Measurements from ENCODE around the gene RADIL.

The RADIL gene

DNA sequence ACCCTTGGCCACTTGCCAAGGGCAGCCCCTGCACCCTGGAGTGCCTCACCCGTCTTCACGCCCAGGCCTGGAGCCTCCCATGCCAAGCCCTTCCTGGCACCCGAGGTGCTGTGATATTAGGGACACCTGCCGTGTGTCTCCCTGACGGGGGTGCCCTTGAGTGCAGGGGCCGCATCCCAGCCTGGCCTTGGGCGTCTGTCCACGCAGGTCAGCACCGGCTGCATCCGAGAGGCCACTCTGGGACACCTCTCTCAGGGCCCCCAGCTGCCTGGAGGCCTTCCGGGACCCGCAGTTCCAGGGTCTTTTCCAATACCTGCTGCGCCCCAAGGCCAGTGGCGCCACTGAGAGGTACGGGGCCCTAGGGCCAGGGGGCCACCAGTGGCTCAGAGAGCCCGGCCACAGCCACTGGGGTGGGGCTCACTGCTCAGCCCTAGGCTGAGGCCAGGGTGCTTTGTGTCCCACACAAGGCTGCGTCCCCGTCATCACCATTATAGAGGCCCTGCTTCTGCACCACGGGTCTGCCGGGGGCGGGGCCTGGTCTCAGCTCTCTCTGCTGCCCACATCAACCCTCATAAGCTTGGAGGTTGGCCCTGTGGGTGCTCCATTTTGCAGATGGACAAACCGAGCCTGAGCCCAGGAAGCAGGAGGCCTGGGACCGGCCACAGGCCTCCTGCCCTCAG, 95.4 kb downstream of the RADIL start:
- Histone ChIP-seq H3K27ac (ENCODE audit: insufficient read depth, low read length, poor library complexity, severe bottlenecking) (no peak overlapping the region), H3K9me3 (ENCODE audit: control insufficient read depth, low read length) (no peaks in the 10 kb centered on the region), H3K4me3 (ENCODE audit: insufficient read depth, low read depth, low read length, poor library complexity, severe bottlenecking) (no peak overlapping the region), H3K4me1 (ENCODE audit: control insufficient read depth, insufficient read depth, low read length, poor library complexity, severe bottlenecking) (peaks cover 9% of the 10 kb centered on the region), H3K36me3 (ENCODE audit: control insufficient read depth, insufficient read depth, low read length) (peaks cover 84% of the 10 kb centered on the region), H3K27me3 (replicated peaks; ENCODE audit: control insufficient read depth, insufficient read depth, low read length, poor library complexity, severe bottlenecking) (no peaks in the 10 kb centered on the region)
- DNase-seq, result no peak

DNA sequence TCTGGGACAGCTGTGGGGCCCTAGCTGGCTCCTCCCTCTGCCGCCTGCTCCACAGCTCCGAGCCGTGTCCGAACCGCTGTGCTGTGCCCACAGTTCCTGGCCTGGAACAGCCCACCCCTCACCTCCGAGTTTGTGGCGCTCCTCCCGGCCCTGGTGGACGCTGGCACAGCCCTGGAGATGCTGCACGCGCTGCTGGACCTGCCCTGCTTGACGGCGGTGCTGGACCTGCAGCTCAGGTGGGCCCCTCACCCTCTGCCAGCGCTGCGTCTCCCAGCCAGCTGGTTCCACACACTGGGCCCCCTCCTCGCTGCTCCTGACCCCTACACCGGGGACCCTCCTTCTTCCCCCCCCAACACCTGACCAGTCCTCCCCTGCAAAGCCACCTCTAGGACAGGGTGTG, 96.0 kb downstream of the RADIL start:
- peaks cover 89% of the 10 kb centered on the region for H3K36me3 ChIP-seq (ENCODE audit: control insufficient read depth, insufficient read depth, low read length)
- H3K27me3 ChIP-seq (replicated peaks; ENCODE audit: control insufficient read depth, insufficient read depth, low read length, poor library complexity, severe bottlenecking), result no peaks in the 10 kb centered on the region
- H3K27ac ChIP-seq (ENCODE audit: insufficient read depth, low read length, poor library complexity, severe bottlenecking), result no peak overlapping the region
- DNase-seq, result no peak
- H3K4me3 ChIP-seq (ENCODE audit: insufficient read depth, low read depth, low read length, poor library complexity, severe bottlenecking), result no peak overlapping the region
- H3K9me3 ChIP-seq (ENCODE audit: control insufficient read depth, low read length), result no peaks in the 10 kb centered on the region
- H3K4me1 ChIP-seq (ENCODE audit: control insufficient read depth, insufficient read depth, low read length, poor library complexity, severe bottlenecking), result peaks cover 5% of the 10 kb centered on the region

DNA sequence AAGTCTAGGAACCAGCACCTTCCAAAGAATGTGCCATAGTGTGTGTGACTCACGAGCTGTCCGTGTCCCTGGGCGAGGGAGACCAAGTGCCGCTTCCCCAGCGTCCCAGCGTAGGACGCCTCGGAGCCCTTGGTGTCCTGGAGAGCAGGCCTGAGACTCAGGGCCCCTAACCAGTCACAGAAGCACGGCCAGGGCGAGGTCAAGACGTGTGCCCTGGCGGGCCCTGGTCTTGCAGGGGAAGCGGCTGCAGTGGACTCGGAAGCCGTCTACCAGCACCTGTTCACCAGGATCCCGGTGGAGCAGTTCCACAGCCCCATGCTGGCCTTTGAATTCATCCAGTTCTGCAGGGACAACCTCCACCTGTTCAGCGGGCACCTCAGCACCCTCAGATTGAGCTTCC, 97.5 kb downstream of the RADIL start:
- no peaks in the 10 kb centered on the region for H3K4me1 ChIP-seq (ENCODE audit: control insufficient read depth, insufficient read depth, low read length, poor library complexity, severe bottlenecking)
- peaks cover 98% of the 10 kb centered on the region for H3K36me3 ChIP-seq (ENCODE audit: control insufficient read depth, insufficient read depth, low read length)
- H3K27ac ChIP-seq (ENCODE audit: insufficient read depth, low read length, poor library complexity, severe bottlenecking), result no peak overlapping the region
- no peaks in the 10 kb centered on the region for H3K9me3 ChIP-seq (ENCODE audit: control insufficient read depth, low read length)
- H3K27me3 ChIP-seq (replicated peaks; ENCODE audit: control insufficient read depth, insufficient read depth, low read length, poor library complexity, severe bottlenecking), result no peaks in the 10 kb centered on the region
- H3K4me3 ChIP-seq (ENCODE audit: insufficient read depth, low read depth, low read length, poor library complexity, severe bottlenecking), result no peak overlapping the region
- no peak for DNase-seq

DNA sequence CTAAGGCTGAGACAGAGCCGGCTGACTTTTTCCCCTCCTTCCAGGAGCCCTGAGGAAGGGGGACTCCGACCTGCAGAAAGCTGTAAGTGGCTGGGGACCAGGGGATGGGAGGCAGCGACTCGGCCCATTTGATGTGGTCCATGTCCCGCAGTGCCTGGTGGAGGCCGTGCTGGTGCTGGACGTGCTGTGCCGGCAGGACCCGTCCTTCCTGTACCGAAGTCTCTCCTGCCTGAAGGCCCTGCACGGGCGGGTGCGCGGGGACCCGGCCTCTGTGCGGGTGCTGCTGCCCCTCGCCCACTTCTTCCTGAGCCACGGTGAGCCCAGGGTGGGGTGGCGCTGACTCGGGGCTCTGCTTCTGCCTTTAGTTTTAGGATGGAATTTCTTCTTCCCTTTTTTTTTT, 98.1 kb downstream of the RADIL start:
- Histone ChIP-seq H3K36me3 (ENCODE audit: control insufficient read depth, insufficient read depth, low read length) (peaks cover 96% of the 10 kb centered on the region), H3K4me1 (ENCODE audit: control insufficient read depth, insufficient read depth, low read length, poor library complexity, severe bottlenecking) (no peaks in the 10 kb centered on the region)

GRCh38 chr7:4784799-4785198, 98.7 kb downstream of the RADIL start:
- H3K4me3 ChIP-seq (ENCODE audit: insufficient read depth, low read depth, low read length, poor library complexity, severe bottlenecking), result no peak overlapping the region
- H3K36me3 ChIP-seq (ENCODE audit: control insufficient read depth, insufficient read depth, low read length), result peaks cover 90% of the 10 kb centered on the region
- H3K27me3 ChIP-seq (replicated peaks; ENCODE audit: control insufficient read depth, insufficient read depth, low read length, poor library complexity, severe bottlenecking), result no peaks in the 10 kb centered on the region
- no peak overlapping the region for H3K27ac ChIP-seq (ENCODE audit: insufficient read depth, low read length, poor library complexity, severe bottlenecking)
- no peak for DNase-seq
- no peaks in the 10 kb centered on the region for H3K4me1 ChIP-seq (ENCODE audit: control insufficient read depth, insufficient read depth, low read length, poor library complexity, severe bottlenecking)
- H3K9me3 ChIP-seq (ENCODE audit: control insufficient read depth, low read length), result no peaks in the 10 kb centered on the region

More for the DNA sequence above, 98.1 kb downstream of the RADIL start:
- DNase-seq, result no peak
- Histone ChIP-seq H3K9me3 (ENCODE audit: control insufficient read depth, low read length) (no peaks in the 10 kb centered on the region), H3K27ac (ENCODE audit: insufficient read depth, low read length, poor library complexity, severe bottlenecking) (no peak overlapping the region), H3K4me3 (ENCODE audit: insufficient read depth, low read depth, low read length, poor library complexity, severe bottlenecking) (no peak overlapping the region), H3K27me3 (replicated peaks; ENCODE audit: control insufficient read depth, insufficient read depth, low read length, poor library complexity, severe bottlenecking) (no peaks in the 10 kb centered on the region)

- Histone ChIP-seq H3K36me3 (ENCODE audit: control insufficient read depth, insufficient read depth, low read length) (peaks cover 82% of the 10 kb centered on the region), H3K27ac (ENCODE audit: insufficient read depth, low read length, poor library complexity, severe bottlenecking) (no peak overlapping the region), H3K27me3 (replicated peaks; ENCODE audit: control insufficient read depth, insufficient read depth, low read length, poor library complexity, severe bottlenecking) (no peaks in the 10 kb centered on the region), H3K9me3 (ENCODE audit: control insufficient read depth, low read length) (no peaks in the 10 kb centered on the region), H3K4me1 (ENCODE audit: control insufficient read depth, insufficient read depth, low read length, poor library complexity, severe bottlenecking) (no peaks in the 10 kb centered on the region), H3K4me3 (ENCODE audit: insufficient read depth, low read depth, low read length, poor library complexity, severe bottlenecking) (no peak overlapping the region)
- no peak for DNase-seq
Measured at GRCh38 chr7:4783762-4784351, 99.7 kb downstream of the RADIL start.

DNA sequence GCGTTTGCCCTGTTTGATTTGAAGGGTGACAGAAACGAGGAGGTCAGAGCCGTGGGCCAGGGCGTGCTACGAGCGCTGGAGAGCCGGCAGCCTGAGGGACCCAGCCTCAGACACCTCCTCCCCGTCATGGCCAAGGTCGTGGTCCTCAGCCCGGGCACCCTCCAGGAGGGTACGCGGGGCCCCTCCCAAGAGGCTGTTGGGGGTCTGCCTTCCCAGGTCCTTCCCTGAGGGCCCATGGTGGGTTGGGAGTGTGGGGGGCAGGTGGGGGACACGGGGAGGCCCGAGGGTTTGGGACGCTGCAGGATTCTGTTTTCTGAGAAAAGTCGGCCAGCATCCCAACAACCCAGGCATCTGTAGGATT, 100.2 kb downstream of the RADIL start:
- no peak for DNase-seq

DNA sequence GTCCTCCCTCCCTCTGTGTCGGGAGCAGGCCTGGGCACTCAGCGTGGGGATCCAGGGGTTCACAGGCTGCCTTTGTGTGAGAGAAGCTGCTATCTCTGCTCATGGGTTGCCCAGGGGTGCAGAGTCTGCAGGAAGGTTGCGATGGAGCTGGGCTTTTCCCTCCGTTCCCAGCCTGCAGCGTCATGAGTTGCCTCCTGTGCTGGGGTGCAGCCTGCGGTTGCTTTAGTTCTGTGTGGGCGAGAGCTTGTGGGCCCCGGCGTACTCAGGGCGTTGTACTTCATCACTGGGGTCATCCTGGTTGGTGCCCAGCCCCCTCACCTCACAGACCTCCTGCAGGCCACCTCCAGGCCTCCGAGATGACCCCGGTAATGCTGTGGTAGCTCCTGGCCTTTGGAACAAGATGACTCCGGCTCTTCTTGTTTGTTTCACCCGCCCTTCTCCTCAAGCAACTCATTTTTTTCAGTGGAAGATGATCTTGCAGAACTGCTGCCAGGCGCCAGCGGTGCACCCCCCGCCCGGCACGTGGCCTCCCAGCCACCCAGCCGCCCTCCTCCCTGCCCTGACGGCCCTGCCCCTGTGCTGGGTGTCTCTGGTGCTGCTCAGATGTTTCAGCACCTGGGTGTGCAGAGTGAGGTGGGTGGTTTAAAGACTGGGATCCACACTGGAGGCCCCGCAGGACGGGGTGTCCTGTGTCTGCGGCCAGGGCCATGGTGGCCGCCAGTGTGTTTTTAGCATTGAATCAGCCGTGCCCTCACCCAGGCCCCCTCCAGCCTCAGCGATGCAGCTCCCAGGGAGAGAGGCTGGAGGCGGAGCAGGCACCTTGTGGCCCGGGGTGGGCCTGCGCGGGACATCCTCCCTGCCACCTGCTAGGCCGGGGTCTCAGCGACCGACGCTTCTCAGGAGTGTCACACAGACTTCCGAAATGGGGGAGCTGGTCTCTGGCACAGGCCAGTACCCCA, 100.9 kb downstream of the RADIL start:
- H3K27me3 ChIP-seq (replicated peaks; ENCODE audit: control insufficient read depth, insufficient read depth, low read length, poor library complexity, severe bottlenecking), result no peaks in the 10 kb centered on the region
- H3K36me3 ChIP-seq (ENCODE audit: control insufficient read depth, insufficient read depth, low read length), result peaks cover 75% of the 10 kb centered on the region
- no peaks in the 10 kb centered on the region for H3K9me3 ChIP-seq (ENCODE audit: control insufficient read depth, low read length)
- no peak overlapping the region for H3K27ac ChIP-seq (ENCODE audit: insufficient read depth, low read length, poor library complexity, severe bottlenecking)
- H3K4me3 ChIP-seq (ENCODE audit: insufficient read depth, low read depth, low read length, poor library complexity, severe bottlenecking), result no peak overlapping the region
- DNase-seq, result no peak
- no peaks in the 10 kb centered on the region for H3K4me1 ChIP-seq (ENCODE audit: control insufficient read depth, insufficient read depth, low read length, poor library complexity, severe bottlenecking)

More for the DNA sequence above, 100.2 kb downstream of the RADIL start:
- no peaks in the 10 kb centered on the region for H3K4me1 ChIP-seq (ENCODE audit: control insufficient read depth, insufficient read depth, low read length, poor library complexity, severe bottlenecking)
- no peaks in the 10 kb centered on the region for H3K9me3 ChIP-seq (ENCODE audit: control insufficient read depth, low read length)
- H3K27me3 ChIP-seq (replicated peaks; ENCODE audit: control insufficient read depth, insufficient read depth, low read length, poor library complexity, severe bottlenecking), result no peaks in the 10 kb centered on the region
- H3K4me3 ChIP-seq (ENCODE audit: insufficient read depth, low read depth, low read length, poor library complexity, severe bottlenecking), result no peak overlapping the region
- H3K36me3 ChIP-seq (ENCODE audit: control insufficient read depth, insufficient read depth, low read length), result peaks cover 76% of the 10 kb centered on the region
- no peak overlapping the region for H3K27ac ChIP-seq (ENCODE audit: insufficient read depth, low read length, poor library complexity, severe bottlenecking)

DNA sequence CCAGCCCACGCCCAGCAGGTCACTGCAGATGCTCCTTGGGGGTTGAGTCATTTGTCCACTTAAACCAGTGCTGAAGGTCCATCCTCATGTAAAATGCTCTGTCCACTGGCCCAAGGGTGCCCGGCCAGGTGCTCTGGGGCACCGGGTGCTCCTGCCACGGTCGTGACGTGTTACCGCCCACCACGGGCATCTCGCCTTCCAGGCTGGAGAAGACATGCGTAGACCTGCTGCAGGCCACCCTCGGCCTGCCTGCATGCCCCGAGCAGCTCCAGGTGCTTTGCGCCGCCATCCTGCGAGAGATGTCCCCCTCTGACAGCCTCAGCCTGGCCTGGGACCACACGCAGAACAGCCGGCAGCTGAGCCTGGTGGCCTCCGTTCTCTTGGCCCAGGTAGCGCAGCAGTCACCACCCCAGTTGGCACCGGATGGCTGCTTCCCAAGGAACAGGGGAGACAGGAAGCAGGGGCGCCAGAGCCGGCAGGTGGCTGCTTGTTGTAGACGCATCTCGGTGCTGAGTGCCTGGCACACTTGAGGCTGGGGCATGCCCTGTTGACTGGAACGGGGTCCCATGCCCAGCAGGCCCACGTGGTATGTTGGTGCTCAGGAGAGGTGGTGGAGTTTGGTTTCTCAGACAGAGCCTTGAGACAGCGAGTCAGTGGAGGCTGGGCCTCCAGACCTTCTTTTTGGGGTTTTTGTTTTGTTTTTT, 102.0 kb downstream of the RADIL start:
- H3K27me3 ChIP-seq (replicated peaks; ENCODE audit: control insufficient read depth, insufficient read depth, low read length, poor library complexity, severe bottlenecking), result no peaks in the 10 kb centered on the region
- no peaks in the 10 kb centered on the region for H3K9me3 ChIP-seq (ENCODE audit: control insufficient read depth, low read length)
- no peak overlapping the region for H3K4me3 ChIP-seq (ENCODE audit: insufficient read depth, low read depth, low read length, poor library complexity, severe bottlenecking)
- no peak for DNase-seq
- peaks cover 4% of the 10 kb centered on the region for H3K4me1 ChIP-seq (ENCODE audit: control insufficient read depth, insufficient read depth, low read length, poor library complexity, severe bottlenecking)
- peaks cover 66% of the 10 kb centered on the region for H3K36me3 ChIP-seq (ENCODE audit: control insufficient read depth, insufficient read depth, low read length)
- no peak overlapping the region for H3K27ac ChIP-seq (ENCODE audit: insufficient read depth, low read length, poor library complexity, severe bottlenecking)
